ENCODE measurements around the gene ATRAID. TPM values are rescaled to one million over a fixed set of nuclear protein-coding genes. Genes with fewer than 3 reads are reported as not detected.

The ATRAID gene
- total RNA-seq, 1 donor from 2014 or later: 172 TPM

GRCh38 chr2:27218614-27219013 lies 6.8 kb downstream of the ATRAID start:
- Histone ChIP-seq H3K36me3 (ENCODE audit: control insufficient read depth in 3 of 3, insufficient read depth in 3 of 3, low read length in 3 of 3) (peaks cover 24 to 64% (median 40%) of the 10 kb centered on the region in 3 donors), H3K27me3 (ENCODE audit: control insufficient read depth in 3 of 3, insufficient read depth in 3 of 3, low read length in 3 of 3) (no peaks in the 10 kb centered on the region), H3K9ac (ENCODE audit: low read depth in 1 of 3, low read length in 3 of 3) (no peak overlapping the region), H3K9me3 (ENCODE audit: control insufficient read depth in 3 of 3, low read length in 3 of 3) (no peaks in the 10 kb centered on the region), H3K27ac (ENCODE audit: low read depth, low read length) (no peak overlapping the region), H3K4me1 (ENCODE audit: control insufficient read depth in 3 of 3, insufficient read depth in 3 of 3, low read length in 3 of 3) (peaks cover under 1 to 10% (median 10%) of the 10 kb centered on the region in 3 donors), H3K4me3 (ENCODE audit: low read length in 3 of 3) (no peak overlapping the region)

- Histone ChIP-seq H3K4me3 (ENCODE audit: low read length in 3 of 3) (no peak overlapping the region), H3K27ac (ENCODE audit: low read depth, low read length) (no peak overlapping the region), H3K9ac (ENCODE audit: low read depth in 1 of 3, low read length in 3 of 3) (no peak overlapping the region), H3K27me3 (ENCODE audit: control insufficient read depth in 3 of 3, insufficient read depth in 3 of 3, low read length in 3 of 3) (no peaks in the 10 kb centered on the region), H3K9me3 (ENCODE audit: control insufficient read depth in 3 of 3, low read length in 3 of 3) (no peaks in the 10 kb centered on the region), H3K36me3 (ENCODE audit: control insufficient read depth in 3 of 3, insufficient read depth in 3 of 3, low read length in 3 of 3) (peaks cover 27 to 69% (median 43%) of the 10 kb centered on the region in 3 donors), H3K4me1 (ENCODE audit: control insufficient read depth in 3 of 3, insufficient read depth in 3 of 3, low read length in 3 of 3) (peaks cover 0 to 10% (median 9%) of the 10 kb centered on the region in 3 donors)
These were observed 7.2 kb downstream of the ATRAID start for GRCh38 chr2:27219091-27219490.

GRCh38 chr2:27220091-27220490 lies 8.2 kb downstream of the ATRAID start:
- peaks cover 36 to 76% (median 52%) of the 10 kb centered on the region in 3 donors for H3K36me3 ChIP-seq (ENCODE audit: control insufficient read depth in 3 of 3, insufficient read depth in 3 of 3, low read length in 3 of 3)
- no peaks in the 10 kb centered on the region for H3K9me3 ChIP-seq (ENCODE audit: control insufficient read depth in 3 of 3, low read length in 3 of 3)
- H3K4me3 ChIP-seq (ENCODE audit: low read length in 3 of 3): no peak overlapping the region
- H3K4me1 ChIP-seq (ENCODE audit: control insufficient read depth in 3 of 3, insufficient read depth in 3 of 3, low read length in 3 of 3): peaks cover 0 to 10% (median 9%) of the 10 kb centered on the region in 3 donors
- no peak overlapping the region for H3K27ac ChIP-seq (ENCODE audit: low read depth, low read length)
- no peak overlapping the region for H3K9ac ChIP-seq (ENCODE audit: low read depth in 1 of 3, low read length in 3 of 3)
- H3K27me3 ChIP-seq (ENCODE audit: control insufficient read depth in 3 of 3, insufficient read depth in 3 of 3, low read length in 3 of 3): no peaks in the 10 kb centered on the region

- peaks cover 0 to 10% (median 9%) of the 10 kb centered on the region in 3 donors for H3K4me1 ChIP-seq (ENCODE audit: control insufficient read depth in 3 of 3, insufficient read depth in 3 of 3, low read length in 3 of 3)
- H3K4me3 ChIP-seq (ENCODE audit: low read length in 3 of 3): no peak overlapping the region
- H3K27ac ChIP-seq (ENCODE audit: low read depth, low read length): no peak overlapping the region
- no peak overlapping the region for H3K9ac ChIP-seq (ENCODE audit: low read depth in 1 of 3, low read length in 3 of 3)
- peaks cover 39 to 74% (median 54%) of the 10 kb centered on the region in 3 donors for H3K36me3 ChIP-seq (ENCODE audit: control insufficient read depth in 3 of 3, insufficient read depth in 3 of 3, low read length in 3 of 3)
- H3K27me3 ChIP-seq (ENCODE audit: control insufficient read depth in 3 of 3, insufficient read depth in 3 of 3, low read length in 3 of 3): no peaks in the 10 kb centered on the region
- no peaks in the 10 kb centered on the region for H3K9me3 ChIP-seq (ENCODE audit: control insufficient read depth in 3 of 3, low read length in 3 of 3)
These were observed 9.3 kb downstream of the ATRAID start for GRCh38 chr2:27221166-27221565.

- Histone ChIP-seq H3K36me3 (ENCODE audit: control insufficient read depth in 3 of 3, insufficient read depth in 3 of 3, low read length in 3 of 3) (peaks cover 47 to 80% (median 60%) of the 10 kb centered on the region in 3 donors), H3K27me3 (ENCODE audit: control insufficient read depth in 3 of 3, insufficient read depth in 3 of 3, low read length in 3 of 3) (no peaks in the 10 kb centered on the region), H3K4me3 (ENCODE audit: low read length in 3 of 3) (no peak overlapping the region), H3K9me3 (ENCODE audit: control insufficient read depth in 3 of 3, low read length in 3 of 3) (no peaks in the 10 kb centered on the region), H3K27ac (ENCODE audit: low read depth, low read length) (no peak overlapping the region), H3K9ac (ENCODE audit: low read depth in 1 of 3, low read length in 3 of 3) (no peak overlapping the region), H3K4me1 (ENCODE audit: control insufficient read depth in 3 of 3, insufficient read depth in 3 of 3, low read length in 3 of 3) (peaks cover 0 to 9% (median 8%) of the 10 kb centered on the region in 3 donors)
These were observed 10.6 kb downstream of the ATRAID start for GRCh38 chr2:27222407-27222806.

- Histone ChIP-seq H3K9me3 (ENCODE audit: control insufficient read depth in 3 of 3, low read length in 3 of 3) (no peaks in the 10 kb centered on the region), H3K36me3 (ENCODE audit: control insufficient read depth in 3 of 3, insufficient read depth in 3 of 3, low read length in 3 of 3) (peaks cover 49 to 81% (median 69%) of the 10 kb centered on the region in 3 donors), H3K27me3 (ENCODE audit: control insufficient read depth in 3 of 3, insufficient read depth in 3 of 3, low read length in 3 of 3) (no peaks in the 10 kb centered on the region)
These were observed 11.6 kb downstream of the ATRAID start for GRCh38 chr2:27223416-27223815.

GRCh38 chr2:27225526-27225925 lies 13.7 kb downstream of the ATRAID start:
- Histone ChIP-seq H3K27me3 (ENCODE audit: control insufficient read depth in 3 of 3, insufficient read depth in 3 of 3, low read length in 3 of 3) (no peaks in the 10 kb centered on the region), H3K9me3 (ENCODE audit: control insufficient read depth in 3 of 3, low read length in 3 of 3) (no peaks in the 10 kb centered on the region), H3K27ac (ENCODE audit: low read depth, low read length) (no peak overlapping the region), H3K9ac (ENCODE audit: low read depth in 1 of 3, low read length in 3 of 3) (no peak overlapping the region), H3K36me3 (ENCODE audit: control insufficient read depth in 3 of 3, insufficient read depth in 3 of 3, low read length in 3 of 3) (peaks cover 54 to 81% (median 71%) of the 10 kb centered on the region in 3 donors), H3K4me1 (ENCODE audit: control insufficient read depth in 3 of 3, insufficient read depth in 3 of 3, low read length in 3 of 3) (no peaks in the 10 kb centered on the region), H3K4me3 (ENCODE audit: low read length in 3 of 3) (no peak overlapping the region)

More at GRCh38 chr2:27223416-27223815, 11.6 kb downstream of the ATRAID start:
- Histone ChIP-seq H3K4me3 (ENCODE audit: low read length in 3 of 3) (no peak overlapping the region), H3K4me1 (ENCODE audit: control insufficient read depth in 3 of 3, insufficient read depth in 3 of 3, low read length in 3 of 3) (no peaks in the 10 kb centered on the region), H3K27ac (ENCODE audit: low read depth, low read length) (no peak overlapping the region), H3K9ac (ENCODE audit: low read depth in 1 of 3, low read length in 3 of 3) (no peak overlapping the region)

GRCh38 chr2:27227501-27227900 lies 15.7 kb downstream of the ATRAID start:
- Histone ChIP-seq H3K27me3 (ENCODE audit: control insufficient read depth in 3 of 3, insufficient read depth in 3 of 3, low read length in 3 of 3) (no peaks in the 10 kb centered on the region), H3K27ac (ENCODE audit: low read depth, low read length) (no peak overlapping the region), H3K4me1 (ENCODE audit: control insufficient read depth in 3 of 3, insufficient read depth in 3 of 3, low read length in 3 of 3) (no peaks in the 10 kb centered on the region), H3K36me3 (ENCODE audit: control insufficient read depth in 3 of 3, insufficient read depth in 3 of 3, low read length in 3 of 3) (peaks cover 57 to 81% (median 77%) of the 10 kb centered on the region in 3 donors), H3K4me3 (ENCODE audit: low read length in 3 of 3) (no peak overlapping the region), H3K9me3 (ENCODE audit: control insufficient read depth in 3 of 3, low read length in 3 of 3) (no peaks in the 10 kb centered on the region), H3K9ac (ENCODE audit: low read depth in 1 of 3, low read length in 3 of 3) (no peak overlapping the region)

GRCh38 chr2:27231921-27232320 lies 20.1 kb downstream of the ATRAID start:
- Histone ChIP-seq H3K4me1 (ENCODE audit: control insufficient read depth in 3 of 3, insufficient read depth in 3 of 3, low read length in 3 of 3) (no peaks in the 10 kb centered on the region), H3K9ac (ENCODE audit: low read depth in 1 of 3, low read length in 3 of 3) (no peak overlapping the region), H3K36me3 (ENCODE audit: control insufficient read depth in 3 of 3, insufficient read depth in 3 of 3, low read length in 3 of 3) (peaks cover 65 to 82% (median 81%) of the 10 kb centered on the region in 3 donors), H3K9me3 (ENCODE audit: control insufficient read depth in 3 of 3, low read length in 3 of 3) (no peaks in the 10 kb centered on the region), H3K27ac (ENCODE audit: low read depth, low read length) (no peak overlapping the region), H3K4me3 (ENCODE audit: low read length in 3 of 3) (no peak overlapping the region), H3K27me3 (ENCODE audit: control insufficient read depth in 3 of 3, insufficient read depth in 3 of 3, low read length in 3 of 3) (no peaks in the 10 kb centered on the region)

GRCh38 chr2:27233341-27233740 lies 21.5 kb downstream of the ATRAID start:
- Histone ChIP-seq H3K27ac (ENCODE audit: low read depth, low read length) (no peak overlapping the region), H3K4me1 (ENCODE audit: control insufficient read depth in 3 of 3, insufficient read depth in 3 of 3, low read length in 3 of 3) (no peaks in the 10 kb centered on the region), H3K27me3 (ENCODE audit: control insufficient read depth in 3 of 3, insufficient read depth in 3 of 3, low read length in 3 of 3) (no peaks in the 10 kb centered on the region), H3K4me3 (ENCODE audit: low read length in 3 of 3) (no peak overlapping the region), H3K36me3 (ENCODE audit: control insufficient read depth in 3 of 3, insufficient read depth in 3 of 3, low read length in 3 of 3) (peaks cover 75 to 86% (median 82%) of the 10 kb centered on the region in 3 donors), H3K9me3 (ENCODE audit: control insufficient read depth in 3 of 3, low read length in 3 of 3) (no peaks in the 10 kb centered on the region), H3K9ac (ENCODE audit: low read depth in 1 of 3, low read length in 3 of 3) (no peak overlapping the region)

Data from skeletal muscle tissue (tissue), 4 donors.